HG02938 (cell line): ENCODE measurements around the gene PRTFDC1.
A peak's percentile ranks its signal among the peaks of the same experiment; 100 is the strongest.

Experiments used
- ATAC-seq: cut with Tn5 transposase; IDR thresholded peaks from one replicate; pipeline ENCODE4 v1.9.1; 2021; ENCODE audit warnings: mild to moderate bottlenecking, moderate library complexity; ENCODE audit not compliant: unreplicated experiment

The PRTFDC1 gene

DNA sequence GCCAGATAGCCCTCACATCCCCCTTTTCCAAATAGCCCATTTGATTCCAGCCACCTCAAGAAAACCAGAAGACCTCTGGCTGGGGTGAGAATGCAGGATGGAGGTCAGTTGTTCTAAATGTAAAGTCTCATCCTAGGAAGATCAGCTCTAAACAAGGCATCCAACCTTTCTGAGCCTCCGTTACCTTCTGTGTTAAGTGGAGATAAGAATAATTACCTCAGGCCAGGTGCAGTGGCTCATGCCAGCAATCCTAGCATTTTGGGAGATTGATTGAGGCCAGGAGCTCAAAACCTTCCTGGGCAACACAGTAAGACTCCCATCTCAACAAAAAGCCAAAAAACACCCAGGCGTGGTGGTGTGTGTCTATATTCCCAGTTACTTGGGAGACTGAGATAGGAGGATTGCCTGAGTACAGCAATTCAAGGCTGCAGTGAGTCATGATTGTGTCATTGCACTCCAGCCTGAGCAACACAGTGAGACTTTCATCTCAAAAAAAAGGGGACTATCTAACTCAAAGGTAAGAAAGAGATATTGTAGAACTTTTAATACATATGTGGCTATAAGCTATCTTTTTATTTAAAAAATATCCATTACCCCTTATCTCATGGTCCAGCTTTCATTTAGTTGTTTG is 43.5 kb downstream of the PRTFDC1 start:
- no peak for ATAC-seq

GRCh38 chr10:24907956-24908355 is 44.5 kb downstream of the PRTFDC1 start:
- no peak for ATAC-seq

GRCh38 chr10:24906372-24906771 is 46.0 kb downstream of the PRTFDC1 start:
- ATAC-seq: no peak

GRCh38 chr10:24904824-24905223 is 47.6 kb downstream of the PRTFDC1 start:
- ATAC-seq: no peak

DNA sequence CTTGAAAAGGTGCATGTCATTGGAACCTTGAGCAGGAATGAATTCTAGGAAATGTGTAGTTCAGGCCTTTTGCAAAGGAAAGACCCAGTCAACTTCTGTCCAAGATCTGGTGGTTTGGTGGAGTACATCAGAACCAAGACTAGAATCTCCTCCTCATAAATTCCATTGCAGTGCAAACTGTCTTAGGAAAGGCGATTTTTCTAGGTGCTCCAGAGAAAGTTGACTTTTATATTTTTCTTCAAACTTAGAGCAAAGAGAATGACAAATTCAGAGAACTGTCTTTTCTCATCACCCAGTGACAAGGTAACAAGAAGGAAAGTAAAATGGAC is 50.0 kb downstream of the PRTFDC1 start:
- no peak for ATAC-seq

DNA sequence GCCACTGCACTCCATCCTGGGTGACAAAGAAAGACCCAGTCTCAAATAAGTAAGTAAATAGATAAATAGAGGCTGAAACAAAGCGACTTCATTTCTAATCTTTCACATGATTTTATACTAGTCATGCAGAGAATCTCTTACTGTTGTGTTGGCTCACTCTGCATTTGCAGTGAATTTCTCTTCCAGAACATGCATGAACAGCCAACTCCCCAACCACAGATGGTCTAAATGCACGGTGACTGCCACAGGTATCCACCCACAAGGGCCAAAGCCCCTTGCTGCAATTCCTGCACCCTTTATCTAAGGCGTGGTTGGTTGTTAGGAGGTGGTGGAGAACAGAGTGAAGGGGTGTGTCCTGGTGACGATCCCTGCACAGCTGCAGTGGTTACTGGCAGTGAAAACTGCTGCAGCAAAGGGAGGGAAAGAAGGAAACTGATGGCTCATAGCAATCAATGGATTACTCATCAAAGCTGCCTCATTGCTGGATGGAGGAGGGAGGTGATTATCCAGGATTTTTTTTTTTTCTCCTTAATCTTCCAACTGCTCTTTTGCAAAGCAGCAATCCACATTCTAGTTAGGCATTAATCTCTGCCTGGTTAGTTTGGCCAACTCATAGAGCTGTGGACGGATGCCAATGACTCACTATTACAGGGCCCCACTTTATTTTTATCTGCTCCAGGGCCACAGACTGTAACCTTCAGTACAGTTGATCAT is 50.6 kb downstream of the PRTFDC1 start:
- ATAC-seq: peak; percentile 37

GRCh38 chr10:24900888-24901685 is 51.3 kb downstream of the PRTFDC1 start:
- peak; percentile 76 for ATAC-seq

- ATAC-seq: no peak
Observed at GRCh38 chr10:24899571-24899970, 52.8 kb downstream of the PRTFDC1 start.

- no peak for ATAC-seq
Observed at GRCh38 chr10:24898501-24898900, 53.9 kb downstream of the PRTFDC1 start.

- ATAC-seq: no peak
Observed at GRCh38 chr10:24897326-24897926, 55.0 kb downstream of the PRTFDC1 start.

DNA sequence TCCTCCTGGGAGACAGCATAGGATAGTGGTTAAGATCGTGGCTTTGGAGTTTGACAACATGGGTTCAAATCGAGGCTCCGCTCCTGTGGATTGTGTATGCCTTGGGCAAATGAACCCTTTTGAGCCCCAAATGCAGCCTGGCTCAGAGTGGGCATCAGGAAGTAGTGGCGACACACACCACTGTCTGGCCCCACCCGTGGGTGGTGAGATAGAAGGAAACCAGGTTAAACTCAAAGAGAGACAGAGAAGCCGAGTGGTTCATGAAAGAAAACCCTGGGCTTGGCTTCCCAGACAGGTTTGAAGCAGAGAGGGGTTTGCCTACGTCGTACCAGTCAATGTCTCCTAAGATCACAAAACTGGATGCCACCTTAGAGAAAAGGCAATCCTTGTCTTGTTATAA is 57.7 kb downstream of the PRTFDC1 start:
- no peak for ATAC-seq

DNA sequence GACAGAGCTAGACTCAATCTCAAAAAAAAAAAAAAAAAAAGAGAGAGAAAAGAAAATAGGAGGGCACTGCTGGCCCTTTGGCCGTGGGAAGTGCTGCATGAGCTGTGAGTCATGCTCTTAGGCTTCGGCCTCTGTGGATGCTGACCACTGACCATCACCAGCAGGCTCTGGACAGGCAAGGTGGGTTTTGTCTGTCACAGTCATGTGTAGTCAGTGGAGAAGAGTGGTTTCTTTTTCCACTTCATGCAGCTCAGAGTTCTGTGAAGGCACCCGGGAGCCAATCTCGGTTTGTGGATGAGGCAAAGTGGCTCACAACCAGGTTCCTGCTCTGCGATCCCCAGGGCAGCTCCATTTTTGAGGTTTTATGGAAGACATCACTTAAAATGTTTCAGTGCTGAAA is 58.1 kb downstream of the PRTFDC1 start:
- no peak for ATAC-seq

GRCh38 chr10:24893127-24893526 is 59.3 kb downstream of the PRTFDC1 start:
- ATAC-seq: no peak

- ATAC-seq: no peak
Observed at GRCh38 chr10:24891823-24892222, 60.6 kb downstream of the PRTFDC1 start.

GRCh38 chr10:24889639-24890038 is 62.8 kb downstream of the PRTFDC1 start:
- ATAC-seq: no peak

- peak; percentile 16 for ATAC-seq
Observed at GRCh38 chr10:24887855-24888231, 64.6 kb downstream of the PRTFDC1 start.

GRCh38 chr10:24886290-24886680 is 66.1 kb downstream of the PRTFDC1 start:
- no peak for ATAC-seq

DNA sequence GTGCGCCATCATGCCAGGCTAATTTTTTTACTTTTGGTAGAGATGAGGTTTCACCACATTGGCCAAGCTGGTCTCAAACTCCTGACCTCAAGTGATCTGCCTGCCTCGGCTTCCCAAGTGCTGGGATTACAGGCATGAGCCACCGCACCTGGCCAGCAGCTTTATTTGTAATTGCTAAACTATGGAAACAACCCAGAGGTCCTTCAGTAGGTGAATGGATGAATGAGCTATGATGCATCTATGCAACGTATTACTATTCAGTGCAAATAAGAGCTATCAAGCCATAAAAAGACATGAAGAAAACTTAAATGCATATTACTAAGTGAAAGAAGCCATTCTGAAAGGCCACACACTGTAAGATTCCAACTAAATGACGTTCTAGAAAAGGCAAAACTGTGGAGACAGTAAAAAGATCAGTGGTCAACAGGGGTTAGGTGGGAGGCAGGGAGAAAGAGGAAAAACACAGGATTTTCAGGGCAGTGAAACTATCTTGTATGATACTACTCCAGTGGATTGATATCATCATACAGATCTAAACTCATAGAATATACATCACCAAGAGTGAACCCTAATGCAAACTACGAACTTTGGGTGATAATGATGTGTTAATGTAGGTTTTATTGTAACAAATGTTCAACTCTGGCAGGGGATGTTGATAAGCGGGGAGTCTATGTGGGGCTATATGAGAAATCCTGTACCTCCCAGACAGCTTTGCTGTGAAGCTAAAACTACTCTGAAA is 66.7 kb downstream of the PRTFDC1 start:
- ATAC-seq: no peak

GRCh38 chr10:24884793-24885192 is 67.6 kb downstream of the PRTFDC1 start:
- ATAC-seq: no peak

GRCh38 chr10:24884316-24884715 is 68.1 kb downstream of the PRTFDC1 start:
- ATAC-seq: no peak

- ATAC-seq: no peak
Observed at GRCh38 chr10:24883176-24883575, 69.2 kb downstream of the PRTFDC1 start.
